BLaER1 treated with 17β-estradiol and CSF1 and Interleukin-3, amounts not matched to agents 10 nM and 100 nM (cell line): ENCODE measurements around the gene CWC22.
"Not testable (repeated sequence)": the region's sequence is repeated elsewhere in the genome, so short reads cannot be mapped to it uniquely, and the experiment has no call there.

ENCODE experiments used
- H3K27ac ChIP-seq, 11 experiments: shearing (Covaris generic); formaldehyde crosslinking; 2 replicates each; pipeline ENCODE4 v1.8.1; 2022
- H3K27me3 ChIP-seq, 11 experiments: shearing (Covaris generic); formaldehyde crosslinking; 2 replicates each; pipeline ENCODE4 v1.8.1; 2022
- H3K36me3 ChIP-seq, 11 experiments: shearing (Covaris generic); formaldehyde crosslinking; 2 replicates each; pipeline ENCODE4 v1.8.1; 2022
- H3K4me1 ChIP-seq, 10 experiments: shearing (Covaris generic); formaldehyde crosslinking; 2 replicates each; pipeline ENCODE4 v1.8.1; 2022
- H3K4me2 ChIP-seq, 11 experiments: shearing (Covaris generic); formaldehyde crosslinking; 2 replicates each; pipeline ENCODE4 v1.8.1; 2022
- H3K4me3 ChIP-seq, 10 experiments: shearing (Covaris generic); formaldehyde crosslinking; 2 replicates each; pipeline ENCODE4 v1.8.1; 2022
- H3K9ac ChIP-seq, 11 experiments: shearing (Covaris generic); formaldehyde crosslinking; 2 replicates each; pipeline ENCODE4 v1.8.1; 2022
- H3K9me3 ChIP-seq, 11 experiments: shearing (Covaris generic); formaldehyde crosslinking; replicated peaks in 1 of 11; 2 replicates each; pipeline ENCODE4 v1.8.1; 2022
- H4K20me1 ChIP-seq, 11 experiments: shearing (Covaris generic); formaldehyde crosslinking; 2 replicates each; pipeline ENCODE4 v1.8.1; 2022
- Cebpa-rat ChIP-seq, 11 experiments: shearing (Covaris generic); IDR thresholded peaks; 2 replicates each; pipeline ENCODE4 v1.8.1; 2022

The CWC22 gene

GRCh38 chr2:179965291-179966258, 41.5 kb downstream of the CWC22 start:
- H3K4me1 ChIP-seq: no peaks in the 10 kb centered on the region
- no peak overlapping the region for H3K27ac ChIP-seq
- no peak overlapping the region for H3K4me2 ChIP-seq
- H3K36me3 ChIP-seq: peaks cover 62 to 100% (median 91%) of the 10 kb centered on the region in 11 experiments
- peaks cover 0 to 10% (median 0%) of the 10 kb centered on the region in 11 experiments; a peak in 1 of 22 replicates for H4K20me1 ChIP-seq
- TF ChIP-seq Cebpa-rat (IDR thresholded peaks at IDR 0.05): no peak
- H3K27me3 ChIP-seq: no peaks in the 10 kb centered on the region
- no peak overlapping the region for H3K4me3 ChIP-seq
- H3K9me3 ChIP-seq: no peaks in the 10 kb centered on the region
- no peak overlapping the region for H3K9ac ChIP-seq

DNA sequence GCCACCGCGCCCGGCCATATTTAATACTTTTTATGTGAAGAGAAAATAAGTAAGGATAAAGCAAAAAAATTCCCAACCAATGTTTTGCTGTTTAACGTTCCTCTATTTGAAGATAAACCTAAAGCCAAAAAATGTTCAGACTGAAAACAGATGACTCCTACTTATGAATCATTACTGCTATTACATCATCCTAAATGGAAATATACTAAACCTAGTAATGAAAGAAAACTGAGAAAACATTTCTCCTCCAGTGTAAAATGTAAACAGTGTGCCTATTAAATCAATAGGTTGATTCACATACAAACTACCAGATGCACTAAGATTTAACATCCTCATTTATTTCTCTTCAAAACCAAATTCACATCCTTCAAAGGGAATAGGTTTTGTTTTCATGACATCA, 43.5 kb downstream of the CWC22 start:
- TF ChIP-seq Cebpa-rat (IDR thresholded peaks at IDR 0.05): no peak
- Histone ChIP-seq H3K4me2 (no peak overlapping the region), H3K27ac (no peak overlapping the region), H4K20me1 (peaks cover 0 to 10% (median 0%) of the 10 kb centered on the region in 11 experiments; a peak in 1 of 22 replicates), H3K27me3 (no peaks in the 10 kb centered on the region), H3K36me3 (peaks cover 53 to 99% (median 87%) of the 10 kb centered on the region in 11 experiments), H3K4me3 (no peak overlapping the region), H3K4me1 (no peaks in the 10 kb centered on the region), H3K9me3 (no peaks in the 10 kb centered on the region), H3K9ac (no peak overlapping the region)

- H3K9me3 ChIP-seq, H3K4me1 ChIP-seq, H4K20me1 ChIP-seq, H3K4me3 ChIP-seq, H3K27me3 ChIP-seq, H3K4me2 ChIP-seq, H3K27ac ChIP-seq, H3K9ac ChIP-seq: not testable (repeated sequence)
- peaks cover 44 to 89% (median 74%) of the 10 kb centered on the region in 11 experiments for H3K36me3 ChIP-seq
These were observed 48.8 kb downstream of the CWC22 start for GRCh38 chr2:179958251-179958650.

GRCh38 chr2:179954026-179954425, 53.1 kb downstream of the CWC22 start:
- H3K4me3 ChIP-seq: no peak overlapping the region
- H3K36me3 ChIP-seq: peaks cover 72 to 91% (median 80%) of the 10 kb centered on the region in 11 experiments
- no peak overlapping the region for H3K27ac ChIP-seq
- no peaks in the 10 kb centered on the region for H3K27me3 ChIP-seq
- 0 out of 20 replicates have a peak, but pooled peaks cover 0 to 2% (median 0%) of the 10 kb centered on the region in 10 experiments for H3K4me1 ChIP-seq
- H3K4me2 ChIP-seq: no peak overlapping the region
- H3K9ac ChIP-seq: no peak overlapping the region
- 0 out of 22 replicates have a peak, but pooled peaks cover 0 to 2% (median 0%) of the 10 kb centered on the region in 11 experiments for H4K20me1 ChIP-seq
- H3K9me3 ChIP-seq: no peaks in the 10 kb centered on the region
- TF ChIP-seq Cebpa-rat (IDR thresholded peaks at IDR 0.05): no peak

DNA sequence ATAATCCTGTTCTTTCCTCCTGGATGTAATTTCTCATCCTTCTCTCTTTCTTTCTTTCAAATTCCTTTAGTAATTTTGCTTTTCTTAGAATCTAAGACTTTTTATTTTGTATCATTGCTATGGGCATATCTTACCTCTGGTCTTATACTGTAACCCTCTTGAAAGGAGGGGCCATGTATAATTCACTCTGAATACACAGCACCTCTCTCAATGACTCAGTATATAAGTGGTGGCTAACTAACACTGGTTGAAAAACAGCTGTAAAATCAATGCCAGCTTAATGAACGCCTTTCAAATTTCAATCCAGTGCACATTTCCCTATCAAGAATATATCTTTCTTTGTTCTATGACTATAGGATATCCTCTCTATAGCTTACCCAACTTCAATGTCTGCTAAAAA, 53.7 kb downstream of the CWC22 start:
- H3K4me1 ChIP-seq: 0 out of 20 replicates have a peak, but pooled peaks cover 0 to 5% (median 0%) of the 10 kb centered on the region in 10 experiments
- H3K27ac ChIP-seq: no peak overlapping the region
- H4K20me1 ChIP-seq: 0 out of 22 replicates have a peak, but pooled peaks cover 0 to 2% (median 0%) of the 10 kb centered on the region in 11 experiments
- no peak for TF ChIP-seq Cebpa-rat (IDR thresholded peaks at IDR 0.05)
- no peaks in the 10 kb centered on the region for H3K9me3 ChIP-seq
- no peak overlapping the region for H3K4me2 ChIP-seq
- no peak overlapping the region for H3K9ac ChIP-seq
- H3K27me3 ChIP-seq: no peaks in the 10 kb centered on the region
- peaks cover 76 to 91% (median 81%) of the 10 kb centered on the region in 11 experiments for H3K36me3 ChIP-seq
- H3K4me3 ChIP-seq: no peak overlapping the region

DNA sequence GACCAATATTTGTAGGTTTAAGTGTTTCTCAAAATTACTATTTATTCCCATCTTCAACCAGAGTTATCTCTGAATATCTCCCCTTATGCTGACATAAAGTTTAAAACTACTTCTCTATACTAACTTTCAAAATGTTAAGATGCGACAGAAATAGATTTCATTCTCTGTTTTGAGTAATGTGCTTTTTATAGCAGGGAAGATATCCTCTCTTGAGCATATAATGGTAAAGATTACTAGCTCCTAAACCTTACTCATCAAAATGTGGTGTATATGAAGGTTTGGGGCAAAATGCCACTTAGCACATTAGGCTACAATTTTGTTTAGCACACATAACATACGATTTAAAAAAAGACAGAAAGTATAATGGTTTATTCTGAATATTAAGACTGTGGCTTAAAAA, 54.4 kb downstream of the CWC22 start:
- no peaks in the 10 kb centered on the region for H3K27me3 ChIP-seq
- H3K4me2 ChIP-seq: no peak overlapping the region
- H3K27ac ChIP-seq: no peak overlapping the region
- H3K9ac ChIP-seq: no peak overlapping the region
- H3K9me3 ChIP-seq: no peaks in the 10 kb centered on the region
- H4K20me1 ChIP-seq: 0 out of 22 replicates have a peak, but pooled peaks cover 0 to 2% (median 0%) of the 10 kb centered on the region in 11 experiments
- TF ChIP-seq Cebpa-rat (IDR thresholded peaks at IDR 0.05): no peak
- 0 out of 20 replicates have a peak, but pooled peaks cover 0 to 5% (median 0%) of the 10 kb centered on the region in 10 experiments for H3K4me1 ChIP-seq
- no peak overlapping the region for H3K4me3 ChIP-seq
- peaks cover 76 to 91% (median 81%) of the 10 kb centered on the region in 11 experiments for H3K36me3 ChIP-seq

DNA sequence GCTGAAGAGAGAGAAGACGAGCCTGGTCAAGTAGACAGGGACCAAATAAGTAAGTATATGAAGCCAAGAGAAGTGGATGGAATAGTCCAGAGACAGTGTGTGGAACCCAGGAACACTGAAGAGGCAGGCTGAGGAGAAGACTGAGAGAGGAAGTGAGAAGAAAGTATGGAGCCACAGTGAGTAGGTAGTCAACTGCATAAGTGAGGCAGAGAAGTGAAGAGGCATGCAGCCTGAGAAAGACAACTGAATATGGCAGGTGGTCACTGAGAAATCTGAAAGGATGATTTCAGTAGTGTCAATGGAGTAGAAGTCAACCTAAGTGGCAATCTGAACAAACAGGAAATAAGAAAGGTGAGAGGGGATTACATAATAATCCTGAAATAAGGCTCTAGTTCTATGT, 55.4 kb downstream of the CWC22 start:
- H3K36me3 ChIP-seq: peaks cover 80 to 94% (median 85%) of the 10 kb centered on the region in 11 experiments
- H3K4me1 ChIP-seq: 0 out of 20 replicates have a peak, but pooled peaks cover 0 to 5% (median 0%) of the 10 kb centered on the region in 10 experiments
- no peak for TF ChIP-seq Cebpa-rat (IDR thresholded peaks at IDR 0.05)

DNA sequence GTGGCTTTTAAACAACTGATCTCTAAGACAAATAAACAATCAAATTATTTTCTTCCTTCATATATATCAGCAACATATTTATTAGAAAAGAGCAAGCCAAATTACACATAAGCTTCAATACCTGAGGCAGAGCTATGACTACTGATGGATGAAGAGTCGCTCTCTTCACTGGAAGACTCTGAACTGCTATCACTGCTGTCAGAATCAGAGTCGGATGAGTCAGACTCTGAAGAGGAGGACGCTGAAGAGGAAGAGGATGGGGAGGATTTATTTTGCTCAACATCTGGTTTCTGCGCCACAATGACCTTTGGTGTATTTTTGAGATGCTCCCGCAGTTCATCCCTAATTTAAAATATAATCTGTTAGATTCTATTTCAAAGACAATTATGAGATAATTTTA, 56.7 kb downstream of the CWC22 start:
- no peak overlapping the region for H3K27ac ChIP-seq

More for the DNA sequence above, 55.4 kb downstream of the CWC22 start:
- Histone ChIP-seq H3K9me3 (no peaks in the 10 kb centered on the region), H3K27ac (no peak overlapping the region), H3K9ac (no peak overlapping the region), H4K20me1 (peaks cover 0 to 2% (median 0%) of the 10 kb centered on the region in 11 experiments; a peak in 1 of 22 replicates), H3K4me2 (no peak overlapping the region), H3K27me3 (no peaks in the 10 kb centered on the region), H3K4me3 (no peak overlapping the region)

DNA sequence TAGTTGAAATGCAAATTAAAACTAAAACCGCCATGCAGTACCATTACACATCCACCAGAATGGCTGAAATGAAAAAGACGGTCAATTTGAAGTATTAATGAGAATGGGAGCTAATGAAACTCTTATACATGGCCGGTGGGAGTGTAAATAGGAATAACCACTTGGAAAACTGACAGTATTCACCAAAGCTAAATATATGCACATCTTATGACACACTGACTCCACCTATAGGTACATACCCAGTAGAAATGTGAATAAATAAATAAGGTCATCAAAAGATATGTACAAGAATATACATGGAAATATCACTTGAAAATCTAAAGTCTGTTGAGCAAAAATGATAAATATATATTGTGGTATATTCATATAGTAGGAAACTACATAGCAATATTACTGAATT, 57.7 kb downstream of the CWC22 start:
- H3K27ac ChIP-seq: no peak overlapping the region
- no peak overlapping the region for H3K4me2 ChIP-seq
- H3K9ac ChIP-seq: no peak overlapping the region
- no peaks in the 10 kb centered on the region for H3K9me3 ChIP-seq
- no peak for TF ChIP-seq Cebpa-rat (IDR thresholded peaks at IDR 0.05)
- no peak overlapping the region for H3K4me3 ChIP-seq
- H3K4me1 ChIP-seq: 0 out of 20 replicates have a peak, but pooled peaks cover 0 to 5% (median 0%) of the 10 kb centered on the region in 10 experiments
- no peaks in the 10 kb centered on the region; a peak in 1 of 22 replicates for H4K20me1 ChIP-seq
- no peaks in the 10 kb centered on the region for H3K27me3 ChIP-seq
- H3K36me3 ChIP-seq: peaks cover 92 to 99% (median 95%) of the 10 kb centered on the region in 11 experiments

More for the DNA sequence above, 56.7 kb downstream of the CWC22 start:
- Histone ChIP-seq H3K27me3 (no peaks in the 10 kb centered on the region), H4K20me1 (no peaks in the 10 kb centered on the region; a peak in 1 of 22 replicates), H3K4me3 (no peak overlapping the region), H3K9me3 (no peaks in the 10 kb centered on the region), H3K4me1 (0 out of 20 replicates have a peak, but pooled peaks cover 0 to 5% (median 0%) of the 10 kb centered on the region in 10 experiments), H3K9ac (no peak overlapping the region), H3K4me2 (no peak overlapping the region), H3K36me3 (peaks cover 90 to 99% (median 94%) of the 10 kb centered on the region in 11 experiments)
- no peak for TF ChIP-seq Cebpa-rat (IDR thresholded peaks at IDR 0.05)
